ENCODE data around the gene SRSF10.

- TF ChIP-seq YY1 (IDR thresholded peaks at IDR 0.05; ENCODE audit: insufficient read depth, insufficient read length) (no peak), ZNF274 (IDR thresholded peaks at IDR 0.05; ENCODE audit: low read depth, low read length) (no peak)
Observed at GRCh38 chr1:24005163-24005562, 25.0 kb upstream of the SRSF10 start.
